Mononuclear cell (primary cell): Measurements from ENCODE around the gene ARHGAP28. TPM values are rescaled to one million over a fixed set of nuclear protein-coding genes. Genes with fewer than 3 reads are reported as not detected.
"Not testable (repeated sequence)": the region's sequence is repeated elsewhere in the genome, so short reads cannot be mapped to it uniquely, and the experiment has no call there.

ENCODE experiments used
- H3K27me3 ChIP-seq: 2 replicates; pipeline ENCODE4 v1.6.0; 2011; ENCODE audit warnings: low read length, control low read depth; ENCODE audit not compliant: insufficient read depth
- H3K4me1 ChIP-seq: 2 replicates; pipeline ENCODE4 v1.5.1; 2011; ENCODE audit warnings: mild to moderate bottlenecking, low read length, control low read depth; ENCODE audit not compliant: insufficient read depth
- H3K4me3 ChIP-seq: 2 replicates; pipeline ENCODE4 v1.5.1; 2011; ENCODE audit warnings: mild to moderate bottlenecking, low read length, moderate library complexity
- H3K9me3 ChIP-seq: 2 replicates; pipeline ENCODE4 v1.5.1; 2011; ENCODE audit warnings: low read depth, mild to moderate bottlenecking, control low read depth, low read length
- total RNA-seq: library from RNA; depleted of rRNA; stranded (reverse); fragments of >200 nt; gene quantifications from one replicate; pipeline ENCODE4 v1.2.3, GENCODE V29; 2012

ARHGAP28 gene
- total RNA-seq, 1 donor: not detected

- no peaks in the 10 kb centered on the region for H3K4me1 ChIP-seq
- no peaks in the 10 kb centered on the region for H3K27me3 ChIP-seq
- H3K9me3 ChIP-seq: no peaks in the 10 kb centered on the region
- no peak overlapping the region for H3K4me3 ChIP-seq
Observed at GRCh38 chr18:6807515-6808257, 78.2 kb downstream of the ARHGAP28 start.

GRCh38 chr18:6810191-6810590 lies 80.7 kb downstream of the ARHGAP28 start:
- H3K27me3 ChIP-seq: no peaks in the 10 kb centered on the region
- no peaks in the 10 kb centered on the region for H3K9me3 ChIP-seq
- H3K4me3 ChIP-seq: no peak overlapping the region
- H3K4me1 ChIP-seq: no peaks in the 10 kb centered on the region

GRCh38 chr18:6811816-6812215 lies 82.3 kb downstream of the ARHGAP28 start:
- no peak overlapping the region for H3K4me3 ChIP-seq
- H3K4me1 ChIP-seq: no peaks in the 10 kb centered on the region
- no peaks in the 10 kb centered on the region for H3K27me3 ChIP-seq
- H3K9me3 ChIP-seq: no peaks in the 10 kb centered on the region

- H3K4me3 ChIP-seq: no peak overlapping the region
- H3K27me3 ChIP-seq: no peaks in the 10 kb centered on the region
- H3K9me3 ChIP-seq: no peaks in the 10 kb centered on the region
- H3K4me1 ChIP-seq: no peaks in the 10 kb centered on the region
Observed at GRCh38 chr18:6814882-6815425, 85.4 kb downstream of the ARHGAP28 start.

GRCh38 chr18:6816154-6816553 lies 86.6 kb downstream of the ARHGAP28 start:
- Histone ChIP-seq H3K4me1 (no peaks in the 10 kb centered on the region), H3K27me3 (no peaks in the 10 kb centered on the region), H3K9me3 (no peaks in the 10 kb centered on the region), H3K4me3 (no peak overlapping the region)

- Histone ChIP-seq H3K27me3 (no peaks in the 10 kb centered on the region), H3K4me3 (no peak overlapping the region), H3K9me3 (no peaks in the 10 kb centered on the region), H3K4me1 (no peaks in the 10 kb centered on the region)
Observed at GRCh38 chr18:6819332-6819731, 89.8 kb downstream of the ARHGAP28 start.

GRCh38 chr18:6820314-6820713 lies 90.8 kb downstream of the ARHGAP28 start:
- H3K9me3 ChIP-seq: no peaks in the 10 kb centered on the region
- H3K4me3 ChIP-seq: no peak overlapping the region
- H3K27me3 ChIP-seq: no peaks in the 10 kb centered on the region
- no peaks in the 10 kb centered on the region for H3K4me1 ChIP-seq

GRCh38 chr18:6821356-6821755 lies 91.8 kb downstream of the ARHGAP28 start:
- Histone ChIP-seq H3K4me3 (no peak overlapping the region), H3K27me3 (no peaks in the 10 kb centered on the region), H3K9me3 (no peaks in the 10 kb centered on the region), H3K4me1 (no peaks in the 10 kb centered on the region)

- H3K27me3 ChIP-seq, H3K4me1 ChIP-seq, H3K4me3 ChIP-seq, H3K9me3 ChIP-seq: not testable (repeated sequence)
Observed at GRCh38 chr18:6827161-6827560, 97.6 kb downstream of the ARHGAP28 start.

GRCh38 chr18:6827566-6827965 lies 98.0 kb downstream of the ARHGAP28 start:
- not testable (repeated sequence) for H3K9me3 ChIP-seq, H3K4me3 ChIP-seq, H3K4me1 ChIP-seq, H3K27me3 ChIP-seq

GRCh38 chr18:6830916-6831315 lies 101.4 kb downstream of the ARHGAP28 start:
- Histone ChIP-seq H3K4me1 (no peaks in the 10 kb centered on the region), H3K4me3 (no peak overlapping the region), H3K27me3 (no peaks in the 10 kb centered on the region), H3K9me3 (no peaks in the 10 kb centered on the region)

- Histone ChIP-seq H3K27me3 (no peaks in the 10 kb centered on the region), H3K9me3 (no peaks in the 10 kb centered on the region), H3K4me3 (no peak overlapping the region), H3K4me1 (no peaks in the 10 kb centered on the region)
Observed at GRCh38 chr18:6835345-6835744, 105.8 kb downstream of the ARHGAP28 start.

GRCh38 chr18:6836331-6836730 lies 106.8 kb downstream of the ARHGAP28 start:
- no peaks in the 10 kb centered on the region for H3K4me1 ChIP-seq
- no peaks in the 10 kb centered on the region for H3K9me3 ChIP-seq
- no peaks in the 10 kb centered on the region for H3K27me3 ChIP-seq
- H3K4me3 ChIP-seq: no peak overlapping the region

GRCh38 chr18:6837904-6838303 lies 108.4 kb downstream of the ARHGAP28 start:
- Histone ChIP-seq H3K27me3 (no peaks in the 10 kb centered on the region), H3K4me1 (no peaks in the 10 kb centered on the region), H3K4me3 (no peak overlapping the region), H3K9me3 (no peaks in the 10 kb centered on the region)

- H3K9me3 ChIP-seq: no peaks in the 10 kb centered on the region
- no peak overlapping the region for H3K4me3 ChIP-seq
- H3K27me3 ChIP-seq: no peaks in the 10 kb centered on the region
- no peaks in the 10 kb centered on the region for H3K4me1 ChIP-seq
Observed at GRCh38 chr18:6842081-6842480, 112.6 kb downstream of the ARHGAP28 start.

GRCh38 chr18:6843308-6843707 lies 113.8 kb downstream of the ARHGAP28 start:
- H3K4me1 ChIP-seq: no peaks in the 10 kb centered on the region
- H3K9me3 ChIP-seq: no peaks in the 10 kb centered on the region
- no peak overlapping the region for H3K4me3 ChIP-seq
- H3K27me3 ChIP-seq: no peaks in the 10 kb centered on the region
